ENCODE measurements around the gene TRIM44. TPM values are rescaled to one million over a fixed set of nuclear protein-coding genes. Genes with fewer than 3 reads are reported as not detected.

Gene TRIM44
- total and polyA plus RNA-seq, 12 donors, result 5.5 to 89.8 (median 34.1) TPM

DNA sequence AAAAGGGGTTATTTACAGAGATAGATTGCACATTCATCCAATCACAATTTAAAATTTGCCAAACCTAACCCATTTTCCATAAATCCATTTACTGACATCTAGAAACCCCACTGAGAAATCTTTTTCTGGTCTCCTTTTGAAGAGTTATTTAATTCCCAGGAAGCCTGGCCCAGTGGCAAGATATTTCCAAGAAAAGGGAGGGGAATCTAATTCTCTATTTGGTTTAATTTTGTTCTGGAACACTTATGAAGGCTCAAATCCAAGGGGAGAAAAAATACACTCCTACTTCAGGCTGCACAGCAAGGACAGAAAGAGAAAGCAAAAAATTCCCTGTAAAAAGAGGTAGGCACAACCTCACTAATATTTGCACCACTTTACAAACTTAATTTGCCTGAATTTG lies 193.1 kb downstream of the TRIM44 start:
- Histone ChIP-seq H3K4me1 (replicated peaks in 1 of 2) (no peaks in the 10 kb centered on the region), H3K9me3 (replicated peaks in 1 of 3) (no peaks in the 10 kb centered on the region), H3K27me3 (no peaks in the 10 kb centered on the region), H3K4me3 (no peak overlapping the region), H3K27ac (no peak overlapping the region), H3K36me3 (replicated peaks in 1 of 2) (no peaks in the 10 kb centered on the region)
- no peak for TF ChIP-seq POLR2A (IDR thresholded peaks at IDR 0.05)
- TF ChIP-seq, protein P1, sequence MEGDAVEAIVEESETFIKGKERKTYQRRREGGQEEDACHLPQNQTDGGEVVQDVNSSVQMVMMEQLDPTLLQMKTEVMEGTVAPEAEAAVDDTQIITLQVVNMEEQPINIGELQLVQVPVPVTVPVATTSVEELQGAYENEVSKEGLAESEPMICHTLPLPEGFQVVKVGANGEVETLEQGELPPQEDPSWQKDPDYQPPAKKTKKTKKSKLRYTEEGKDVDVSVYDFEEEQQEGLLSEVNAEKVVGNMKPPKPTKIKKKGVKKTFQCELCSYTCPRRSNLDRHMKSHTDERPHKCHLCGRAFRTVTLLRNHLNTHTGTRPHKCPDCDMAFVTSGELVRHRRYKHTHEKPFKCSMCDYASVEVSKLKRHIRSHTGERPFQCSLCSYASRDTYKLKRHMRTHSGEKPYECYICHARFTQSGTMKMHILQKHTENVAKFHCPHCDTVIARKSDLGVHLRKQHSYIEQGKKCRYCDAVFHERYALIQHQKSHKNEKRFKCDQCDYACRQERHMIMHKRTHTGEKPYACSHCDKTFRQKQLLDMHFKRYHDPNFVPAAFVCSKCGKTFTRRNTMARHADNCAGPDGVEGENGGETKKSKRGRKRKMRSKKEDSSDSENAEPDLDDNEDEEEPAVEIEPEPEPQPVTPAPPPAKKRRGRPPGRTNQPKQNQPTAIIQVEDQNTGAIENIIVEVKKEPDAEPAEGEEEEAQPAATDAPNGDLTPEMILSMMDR (IDR thresholded peaks at IDR 0.05), result no peak
- DNase-seq, result no peak
- intact Hi-C loops (cut with DNase I), result no loop called here

DNA sequence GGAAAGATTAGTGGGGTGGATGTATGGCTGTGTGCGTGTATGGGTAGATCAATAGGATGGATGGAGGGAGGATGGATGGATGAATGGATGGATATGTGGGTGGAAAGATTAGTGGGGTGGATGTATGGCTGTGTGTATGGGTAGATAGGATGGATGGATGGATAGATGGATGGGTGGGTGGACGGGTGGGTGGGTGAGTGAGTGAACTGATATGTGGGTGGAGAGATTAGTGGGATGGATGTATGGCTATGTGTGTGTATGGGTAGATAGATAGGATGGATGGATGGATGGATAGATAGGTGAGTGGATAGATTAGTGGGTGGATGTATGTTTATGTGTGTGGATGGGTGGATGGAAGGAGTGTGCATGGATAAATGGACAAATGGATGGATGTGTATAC lies 193.7 kb downstream of the TRIM44 start:
- no peaks in the 10 kb centered on the region for H3K27me3 ChIP-seq
- H3K27ac ChIP-seq, result no peak overlapping the region
- WGBS, 4 donors, result 73 to 87% (median 85%) methylated on average over 2 of the region's 2 CpGs
- TF ChIP-seq, protein P1 (IDR thresholded peaks at IDR 0.05), result no peak
- no peak overlapping the region for H3K4me3 ChIP-seq
- no peaks in the 10 kb centered on the region for H3K36me3 ChIP-seq (replicated peaks in 1 of 2)
- no peaks in the 10 kb centered on the region for H3K9me3 ChIP-seq (replicated peaks in 1 of 3)
- H3K4me1 ChIP-seq (replicated peaks in 1 of 2), result no peaks in the 10 kb centered on the region
- intact Hi-C loops (cut with DNase I), result no loop called here
- no peak for DNase-seq

DNA sequence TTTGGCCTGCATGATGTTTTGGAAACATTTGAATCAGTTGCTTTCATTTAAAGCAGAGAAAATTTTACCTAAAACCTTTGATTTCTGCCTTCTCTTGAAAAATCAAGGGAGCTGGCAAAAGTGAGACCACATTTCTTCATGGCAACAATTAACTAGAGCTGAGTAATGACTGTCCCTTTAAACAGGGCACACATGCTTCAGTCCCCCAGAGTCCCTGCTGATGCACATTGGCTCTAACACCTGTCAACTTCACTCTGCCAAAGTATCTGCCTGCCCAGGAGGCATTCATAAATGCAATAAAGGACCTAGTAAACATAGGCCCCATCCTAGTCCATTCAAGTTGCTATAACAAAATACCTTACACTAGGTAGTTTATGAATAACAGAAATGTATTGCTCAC lies 194.2 kb downstream of the TRIM44 start:
- no peaks in the 10 kb centered on the region for H3K9me3 ChIP-seq (replicated peaks in 1 of 3)
- no peak overlapping the region for H3K27ac ChIP-seq
- intact Hi-C loops (cut with DNase I), result no loop called here
- no peak for DNase-seq
- H3K27me3 ChIP-seq, result no peaks in the 10 kb centered on the region
- no peaks in the 10 kb centered on the region for H3K4me1 ChIP-seq (replicated peaks in 1 of 2)
- no peak overlapping the region for H3K4me3 ChIP-seq
- H3K36me3 ChIP-seq (replicated peaks in 1 of 2), result no peaks in the 10 kb centered on the region
- TF ChIP-seq, protein P1 (IDR thresholded peaks at IDR 0.05), result no peak
- no peak for TF ChIP-seq POLR2A (IDR thresholded peaks at IDR 0.05)

- H3K27ac ChIP-seq, result no peak overlapping the region
- no peaks in the 10 kb centered on the region for H3K27me3 ChIP-seq
- H3K36me3 ChIP-seq (replicated peaks in 1 of 2), result no peaks in the 10 kb centered on the region
- no peak overlapping the region for H3K4me3 ChIP-seq
- H3K9me3 ChIP-seq (replicated peaks in 1 of 3), result no peaks in the 10 kb centered on the region
- 76 to 94% (median 90%) methylated on average over 3 of the region's 3 CpGs for WGBS, 4 donors
- intact Hi-C loops (cut with DNase I), result no loop called here
- no peak for TF ChIP-seq POLR2A (IDR thresholded peaks at IDR 0.05)
- TF ChIP-seq, protein P1 (IDR thresholded peaks at IDR 0.05), result no peak
- no peak for DNase-seq
- no peaks in the 10 kb centered on the region for H3K4me1 ChIP-seq (replicated peaks in 1 of 2)
Observed at GRCh38 chr11:35857922-35858321, 195.3 kb downstream of the TRIM44 start.
